ENCODE data around the gene TSPAN9.

The TSPAN9 gene

DNA sequence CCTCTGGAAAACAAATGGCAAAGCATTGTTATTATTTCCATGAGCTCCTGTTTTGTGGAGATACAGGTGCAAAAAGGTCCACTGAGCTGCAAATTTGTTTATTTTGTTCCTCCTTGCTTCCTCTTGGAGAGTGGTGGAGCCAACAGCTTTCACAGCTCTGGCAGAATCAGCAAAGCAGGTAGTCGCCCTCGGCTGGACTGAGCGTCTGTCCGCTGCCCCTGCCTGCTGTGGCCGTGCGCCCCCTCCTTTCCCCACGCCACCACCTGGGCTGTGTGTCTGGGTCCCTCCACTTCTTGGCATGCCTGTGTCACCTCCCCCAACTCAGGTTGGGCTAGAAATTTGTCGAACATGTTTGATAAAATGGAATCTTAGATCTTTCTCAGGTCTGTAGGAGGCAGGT is 188.2 kb downstream of the TSPAN9 start:
- no peak for DNase-seq (ENCODE audit: low read depth in 1 of 2, low spot score in 1 of 2)
- H3K27ac ChIP-seq (replicated peaks) = no peak overlapping the region
- TF ChIP-seq GABPA (IDR thresholded peaks at IDR 0.05; ENCODE audit: low read depth) (no peak), SPI1 (IDR thresholded peaks at IDR 0.05; ENCODE audit: borderline replicate concordance, low read depth) (no peak), POLR2AphosphoS5 (IDR thresholded peaks at IDR 0.05; ENCODE audit: low read depth) (no peak)
- TF ChIP-seq, protein P1, sequence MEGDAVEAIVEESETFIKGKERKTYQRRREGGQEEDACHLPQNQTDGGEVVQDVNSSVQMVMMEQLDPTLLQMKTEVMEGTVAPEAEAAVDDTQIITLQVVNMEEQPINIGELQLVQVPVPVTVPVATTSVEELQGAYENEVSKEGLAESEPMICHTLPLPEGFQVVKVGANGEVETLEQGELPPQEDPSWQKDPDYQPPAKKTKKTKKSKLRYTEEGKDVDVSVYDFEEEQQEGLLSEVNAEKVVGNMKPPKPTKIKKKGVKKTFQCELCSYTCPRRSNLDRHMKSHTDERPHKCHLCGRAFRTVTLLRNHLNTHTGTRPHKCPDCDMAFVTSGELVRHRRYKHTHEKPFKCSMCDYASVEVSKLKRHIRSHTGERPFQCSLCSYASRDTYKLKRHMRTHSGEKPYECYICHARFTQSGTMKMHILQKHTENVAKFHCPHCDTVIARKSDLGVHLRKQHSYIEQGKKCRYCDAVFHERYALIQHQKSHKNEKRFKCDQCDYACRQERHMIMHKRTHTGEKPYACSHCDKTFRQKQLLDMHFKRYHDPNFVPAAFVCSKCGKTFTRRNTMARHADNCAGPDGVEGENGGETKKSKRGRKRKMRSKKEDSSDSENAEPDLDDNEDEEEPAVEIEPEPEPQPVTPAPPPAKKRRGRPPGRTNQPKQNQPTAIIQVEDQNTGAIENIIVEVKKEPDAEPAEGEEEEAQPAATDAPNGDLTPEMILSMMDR (IDR thresholded peaks at IDR 0.05; ENCODE audit: insufficient read depth, low read length) = no peak
- TF ChIP-seq, protein P2, sequence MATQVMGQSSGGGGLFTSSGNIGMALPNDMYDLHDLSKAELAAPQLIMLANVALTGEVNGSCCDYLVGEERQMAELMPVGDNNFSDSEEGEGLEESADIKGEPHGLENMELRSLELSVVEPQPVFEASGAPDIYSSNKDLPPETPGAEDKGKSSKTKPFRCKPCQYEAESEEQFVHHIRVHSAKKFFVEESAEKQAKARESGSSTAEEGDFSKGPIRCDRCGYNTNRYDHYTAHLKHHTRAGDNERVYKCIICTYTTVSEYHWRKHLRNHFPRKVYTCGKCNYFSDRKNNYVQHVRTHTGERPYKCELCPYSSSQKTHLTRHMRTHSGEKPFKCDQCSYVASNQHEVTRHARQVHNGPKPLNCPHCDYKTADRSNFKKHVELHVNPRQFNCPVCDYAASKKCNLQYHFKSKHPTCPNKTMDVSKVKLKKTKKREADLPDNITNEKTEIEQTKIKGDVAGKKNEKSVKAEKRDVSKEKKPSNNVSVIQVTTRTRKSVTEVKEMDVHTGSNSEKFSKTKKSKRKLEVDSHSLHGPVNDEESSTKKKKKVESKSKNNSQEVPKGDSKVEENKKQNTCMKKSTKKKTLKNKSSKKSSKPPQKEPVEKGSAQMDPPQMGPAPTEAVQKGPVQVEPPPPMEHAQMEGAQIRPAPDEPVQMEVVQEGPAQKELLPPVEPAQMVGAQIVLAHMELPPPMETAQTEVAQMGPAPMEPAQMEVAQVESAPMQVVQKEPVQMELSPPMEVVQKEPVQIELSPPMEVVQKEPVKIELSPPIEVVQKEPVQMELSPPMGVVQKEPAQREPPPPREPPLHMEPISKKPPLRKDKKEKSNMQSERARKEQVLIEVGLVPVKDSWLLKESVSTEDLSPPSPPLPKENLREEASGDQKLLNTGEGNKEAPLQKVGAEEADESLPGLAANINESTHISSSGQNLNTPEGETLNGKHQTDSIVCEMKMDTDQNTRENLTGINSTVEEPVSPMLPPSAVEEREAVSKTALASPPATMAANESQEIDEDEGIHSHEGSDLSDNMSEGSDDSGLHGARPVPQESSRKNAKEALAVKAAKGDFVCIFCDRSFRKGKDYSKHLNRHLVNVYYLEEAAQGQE (IDR thresholded peaks at IDR 0.05; ENCODE audit: insufficient replicate concordance, low read depth) = no peak
- H3K4me3 ChIP-seq (replicated peaks; ENCODE audit: insufficient read depth, low read length) = no peak overlapping the region
- peaks cover 10% of the 10 kb centered on the region for H3K27me3 ChIP-seq (ENCODE audit: insufficient read depth, poor library complexity, severe bottlenecking)

DNA sequence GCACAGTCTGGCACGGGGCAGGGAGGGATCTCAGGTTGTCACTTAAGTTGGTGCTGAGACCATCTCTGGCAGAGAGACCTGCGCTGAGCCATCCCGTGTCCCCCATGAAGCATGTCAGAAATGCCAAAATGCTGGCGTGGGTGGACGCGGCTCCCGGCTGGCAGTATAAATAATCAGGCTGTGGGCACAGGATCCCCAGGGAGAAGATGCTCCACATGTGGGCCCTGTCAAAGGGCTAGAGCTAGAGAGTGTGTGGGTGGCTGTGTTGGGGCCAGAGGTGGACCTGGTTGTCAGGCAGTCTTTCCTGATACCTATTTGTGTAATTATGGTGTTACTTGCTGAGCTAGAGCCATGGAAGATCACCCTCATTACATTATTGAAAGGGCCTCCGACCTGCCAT is 189.5 kb downstream of the TSPAN9 start:
- peaks cover 8% of the 10 kb centered on the region for H3K27me3 ChIP-seq (ENCODE audit: insufficient read depth, poor library complexity, severe bottlenecking)
- no peak for TF ChIP-seq POLR2AphosphoS5 (IDR thresholded peaks at IDR 0.05; ENCODE audit: low read depth)
- no peak for TF ChIP-seq GABPA (IDR thresholded peaks at IDR 0.05; ENCODE audit: low read depth)
- TF ChIP-seq, protein P2 (IDR thresholded peaks at IDR 0.05; ENCODE audit: insufficient replicate concordance, low read depth) = no peak
- TF ChIP-seq, protein P1 (IDR thresholded peaks at IDR 0.05; ENCODE audit: insufficient read depth, low read length) = no peak
- no peak for TF ChIP-seq SPI1 (IDR thresholded peaks at IDR 0.05; ENCODE audit: borderline replicate concordance, low read depth)
- no peak overlapping the region for H3K4me3 ChIP-seq (replicated peaks; ENCODE audit: insufficient read depth, low read length)
- DNase-seq (ENCODE audit: low read depth in 1 of 2, low spot score in 1 of 2) = no peak
- no peak overlapping the region for H3K27ac ChIP-seq (replicated peaks)

DNA sequence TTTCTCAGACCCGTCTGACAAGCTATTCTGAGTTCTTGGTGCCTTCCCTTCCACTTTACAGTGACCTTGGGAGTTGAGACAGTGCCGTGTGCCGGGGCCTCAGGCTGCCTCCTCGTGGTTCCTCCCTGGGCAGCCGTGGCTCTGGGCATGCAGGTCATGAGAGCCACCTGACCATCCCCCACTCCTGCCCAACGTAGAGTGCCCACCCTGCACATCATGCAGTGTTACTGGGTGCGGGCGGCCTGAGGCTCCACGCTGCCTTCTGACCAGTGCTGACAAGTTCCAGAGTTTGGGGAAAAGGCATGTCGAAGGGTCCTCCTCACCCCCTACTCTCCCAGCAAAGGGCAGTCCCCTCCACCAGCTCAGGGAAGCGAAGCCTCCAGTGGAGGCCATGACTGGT is 190.5 kb downstream of the TSPAN9 start:
- peaks cover 10% of the 10 kb centered on the region for H3K27me3 ChIP-seq (ENCODE audit: insufficient read depth, poor library complexity, severe bottlenecking)
- H3K4me3 ChIP-seq (replicated peaks; ENCODE audit: insufficient read depth, low read length) = no peak overlapping the region
- no peak for DNase-seq (ENCODE audit: low read depth in 1 of 2, low spot score in 1 of 2)
- TF ChIP-seq, protein P1 (IDR thresholded peaks at IDR 0.05; ENCODE audit: insufficient read depth, low read length) = no peak
- TF ChIP-seq GABPA (IDR thresholded peaks at IDR 0.05; ENCODE audit: low read depth) (no peak), POLR2AphosphoS5 (IDR thresholded peaks at IDR 0.05; ENCODE audit: low read depth) (no peak), SPI1 (IDR thresholded peaks at IDR 0.05; ENCODE audit: borderline replicate concordance, low read depth) (no peak)
- TF ChIP-seq, protein P2 (IDR thresholded peaks at IDR 0.05; ENCODE audit: insufficient replicate concordance, low read depth) = no peak
- no peak overlapping the region for H3K27ac ChIP-seq (replicated peaks)
